SK-N-DZ (cell line): ENCODE data around the gene SPATA2.
A peak's percentile ranks its signal among the peaks of the same experiment; 100 is the strongest.

ENCODE experiments used
- DNase-seq: peaks from one replicate; pipeline ENCODE4 v3.0.0-alpha.2; 2015; ENCODE audit warnings: low spot score

The SPATA2 gene

DNA sequence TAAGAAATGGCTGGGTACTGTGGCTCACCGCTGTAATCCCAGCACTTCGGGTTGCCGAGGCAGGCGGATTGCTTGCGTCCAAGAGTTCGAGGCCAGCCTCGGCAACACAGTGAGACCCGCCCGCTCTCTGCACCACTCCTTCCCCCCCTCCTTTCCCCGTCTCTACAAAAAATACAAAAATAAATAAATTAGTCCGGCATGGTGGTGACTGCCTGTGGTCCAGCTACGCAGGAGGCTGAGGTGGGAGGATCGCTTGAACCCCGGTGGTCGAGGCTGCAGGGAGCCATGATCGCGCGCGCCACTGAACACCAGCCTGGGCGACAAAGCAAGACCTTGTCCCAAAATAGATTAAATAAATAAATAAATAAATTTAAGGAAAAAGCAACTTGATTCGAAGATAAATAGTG, 20.4 kb upstream of the SPATA2 start:
- DNase-seq: no peak

DNA sequence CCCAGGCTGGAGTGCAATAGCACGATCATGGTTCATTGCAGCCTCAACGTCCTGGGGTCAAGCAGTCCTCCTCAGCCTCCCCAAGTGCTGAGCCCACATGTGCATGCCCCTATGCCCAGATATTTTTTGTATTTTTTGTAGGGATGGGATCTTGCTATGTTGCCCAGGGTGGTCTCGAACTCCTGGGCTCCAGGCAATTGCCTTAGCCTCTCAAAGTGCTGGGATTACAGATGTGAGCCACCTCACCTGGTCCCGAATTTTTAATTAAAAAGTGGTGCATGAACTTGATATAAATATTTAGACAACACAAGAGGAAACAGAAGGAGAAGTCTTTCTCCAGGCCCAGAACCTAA, 13.8 kb upstream of the SPATA2 start:
- DNase-seq: no peak

DNA sequence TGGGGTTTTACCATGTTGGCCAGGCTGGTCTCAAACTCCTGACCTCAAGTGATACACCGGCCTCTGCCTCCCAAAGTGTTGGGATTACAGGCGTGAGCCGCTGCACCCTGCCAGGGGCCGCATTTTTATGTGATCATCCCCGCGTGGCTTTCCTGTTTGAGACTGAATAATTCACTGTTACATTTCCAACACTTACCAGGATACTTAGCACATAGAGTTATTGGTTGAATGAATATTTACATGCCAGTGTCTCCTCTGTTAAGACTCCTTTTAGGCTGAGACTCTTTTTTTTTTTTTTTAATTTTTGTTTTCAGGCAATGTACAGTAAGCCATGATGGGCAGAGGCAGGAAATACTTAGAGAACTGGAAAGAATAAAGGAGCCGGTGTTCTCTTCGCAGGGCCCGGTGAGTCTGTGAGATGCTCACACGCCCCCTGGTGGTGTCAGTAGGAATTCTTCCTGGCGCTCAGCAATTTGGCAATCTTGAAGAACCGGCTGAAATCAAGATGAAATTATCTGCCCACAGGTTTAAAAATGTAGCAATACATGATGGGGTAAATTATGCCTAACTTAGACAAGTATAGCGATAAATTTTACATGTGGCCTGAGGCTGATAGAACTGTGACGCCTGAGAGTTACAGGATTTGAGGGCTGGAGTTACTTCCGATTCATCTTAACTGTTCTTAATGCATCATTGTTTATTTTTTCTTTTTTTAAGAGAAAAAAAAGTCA, 13.2 kb upstream of the SPATA2 start:
- peak; percentile 85 for DNase-seq

DNA sequence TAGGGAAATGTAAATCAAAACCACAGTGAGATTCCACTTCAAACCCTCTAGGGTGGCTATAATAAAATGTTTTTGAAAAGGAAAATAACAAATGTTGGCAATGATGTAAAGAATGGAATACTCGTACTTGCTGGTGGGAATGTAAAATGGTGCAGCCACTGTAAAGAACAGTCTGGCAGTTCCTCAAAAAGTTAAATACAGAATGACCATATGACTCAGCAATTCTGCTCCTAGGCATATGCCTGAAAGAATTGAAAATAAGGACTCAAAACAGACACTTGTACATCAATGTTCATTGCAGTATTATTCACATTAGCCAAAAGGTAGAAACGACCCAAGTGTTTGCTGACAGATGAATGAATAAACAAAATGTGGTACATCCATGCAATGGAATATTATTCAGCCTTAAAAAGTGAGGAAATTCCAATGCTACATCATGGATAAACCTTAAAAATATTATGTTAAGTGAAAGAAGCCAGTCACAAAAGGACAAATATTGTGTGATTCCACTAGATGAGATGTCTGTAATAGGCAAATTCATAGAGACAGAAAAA, 10.6 kb upstream of the SPATA2 start:
- DNase-seq: no peak

DNA sequence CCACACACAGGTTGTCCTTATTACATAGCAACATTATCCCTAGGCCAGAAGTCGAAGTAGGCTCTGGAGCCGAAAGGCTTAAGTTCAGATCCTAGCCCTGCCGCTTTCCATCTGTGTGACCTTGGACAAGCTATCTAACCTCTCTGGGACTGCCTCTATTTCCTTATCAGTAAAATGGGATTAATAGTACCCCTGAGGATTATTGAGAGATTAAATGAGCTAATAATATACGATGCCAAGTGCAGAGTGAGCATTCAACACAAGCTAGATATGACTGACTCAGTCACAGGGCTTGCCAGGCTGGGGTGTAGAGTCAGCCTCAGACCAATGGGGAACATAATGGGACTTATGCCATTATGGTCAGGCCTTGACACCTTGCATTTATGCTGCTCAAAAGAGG, 8.9 kb upstream of the SPATA2 start:
- no peak for DNase-seq

DNA sequence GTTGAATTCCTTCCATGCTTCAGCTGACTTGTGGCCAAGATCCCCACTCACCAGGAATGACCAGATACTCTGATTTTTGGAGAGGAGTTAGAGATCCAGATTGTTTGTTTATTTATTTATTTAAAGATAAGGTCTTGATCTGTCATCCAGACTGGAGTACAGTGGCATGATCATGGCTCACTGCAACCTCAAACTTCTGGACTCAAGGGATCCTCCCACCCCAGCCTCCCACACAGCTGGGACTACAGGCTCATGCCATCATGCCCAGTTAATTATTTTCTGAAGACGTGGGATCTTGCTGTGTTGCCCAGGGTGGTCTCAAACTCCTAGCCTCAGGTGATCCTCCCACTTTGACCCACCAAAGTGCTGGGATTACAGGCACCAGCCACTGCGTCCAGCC, 4.1 kb upstream of the SPATA2 start:
- no peak for DNase-seq

DNA sequence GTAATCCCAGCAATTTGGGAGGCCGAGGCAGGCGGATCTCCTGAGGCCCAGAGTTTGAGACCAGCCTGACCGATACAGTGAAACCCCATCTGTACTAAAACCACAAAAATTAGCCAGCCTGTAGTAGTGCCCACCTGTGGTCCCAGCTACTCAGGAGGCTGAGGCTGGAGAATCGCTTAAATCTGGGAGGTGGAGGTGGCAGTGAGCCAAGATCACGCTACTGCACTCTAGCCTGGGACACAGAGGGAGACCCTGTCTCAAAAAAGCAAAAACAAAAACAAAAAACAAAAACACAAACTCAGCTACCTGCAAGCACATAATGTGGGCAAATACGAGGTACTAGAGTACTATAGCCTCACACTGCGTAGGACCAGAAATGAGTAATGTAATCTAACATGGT, 3.7 kb upstream of the SPATA2 start:
- DNase-seq: no peak

DNA sequence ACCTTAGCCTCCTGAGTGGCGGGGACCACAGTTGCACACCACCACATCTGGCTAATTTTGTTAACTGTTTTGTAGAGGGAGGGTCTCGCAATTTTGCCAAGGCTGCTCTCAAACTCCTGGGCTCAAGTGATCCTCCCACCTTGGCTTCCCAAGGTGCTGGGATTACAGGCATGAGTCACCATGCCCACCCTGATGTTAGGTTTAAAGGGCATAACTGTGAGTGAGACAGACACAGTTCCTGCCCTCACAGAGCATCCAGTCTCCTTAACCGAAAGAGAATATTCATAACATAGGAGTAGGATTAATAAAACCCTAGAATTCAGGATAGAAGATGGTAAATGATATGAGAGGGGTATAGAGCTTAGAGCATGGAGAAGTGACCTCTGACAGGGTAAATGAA, 3.1 kb upstream of the SPATA2 start:
- DNase-seq: no peak

DNA sequence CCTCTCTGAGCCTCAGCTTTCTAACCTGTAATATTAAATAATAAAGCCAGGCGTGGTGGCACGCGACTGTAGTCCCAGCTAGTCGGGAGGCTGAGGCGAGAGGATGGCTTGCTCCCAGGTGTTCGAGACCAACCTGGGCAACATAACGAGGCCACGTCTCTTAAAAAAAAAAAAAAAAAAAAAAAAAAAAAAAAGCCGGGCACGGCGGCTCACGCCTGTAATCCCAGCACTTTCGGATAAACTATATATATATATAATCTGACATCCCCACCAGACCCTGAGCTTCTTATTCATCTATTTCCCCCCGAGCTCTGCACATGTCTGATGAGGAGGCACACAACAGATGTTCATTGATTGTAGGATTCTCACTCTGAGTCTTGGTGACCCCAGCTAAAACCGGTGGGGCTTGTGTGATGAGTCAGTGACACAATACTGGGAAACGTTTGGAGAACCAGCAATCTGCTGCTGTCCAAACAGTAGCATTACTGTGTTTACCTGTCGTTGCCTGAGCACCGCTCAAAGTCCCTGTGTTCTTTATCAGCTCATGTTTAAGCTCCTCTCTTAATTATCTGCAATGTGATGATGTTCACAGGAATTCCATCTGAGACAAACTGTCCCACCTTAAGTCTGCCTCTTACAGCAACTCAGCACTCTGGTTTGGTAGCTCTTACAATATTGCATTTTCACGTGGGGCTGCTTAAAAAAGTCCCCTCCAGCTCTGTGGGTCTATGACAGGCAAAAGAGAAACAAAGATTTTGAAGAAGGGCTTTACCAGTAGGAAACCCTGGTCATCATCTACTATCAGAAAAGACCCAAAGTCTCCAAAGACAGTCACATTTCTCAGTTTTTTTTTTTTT, 1.0 kb upstream of the SPATA2 start:
- peak; percentile 48 for DNase-seq

DNA sequence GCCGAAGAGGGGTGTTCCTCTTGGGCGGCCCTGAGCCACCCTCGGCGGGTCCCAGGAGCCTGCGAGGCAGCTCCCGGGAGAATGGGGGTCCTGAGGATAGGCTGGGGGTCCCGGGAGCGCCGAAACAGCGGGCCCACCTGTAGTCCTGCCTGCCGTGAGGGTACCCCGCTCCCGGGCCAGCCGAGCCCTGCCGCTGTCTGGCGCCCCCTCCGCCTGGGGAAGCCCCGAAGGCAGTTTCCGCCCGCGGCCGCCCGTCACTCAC, 280 bp downstream of the SPATA2 start:
- DNase-seq: no peak

DNA sequence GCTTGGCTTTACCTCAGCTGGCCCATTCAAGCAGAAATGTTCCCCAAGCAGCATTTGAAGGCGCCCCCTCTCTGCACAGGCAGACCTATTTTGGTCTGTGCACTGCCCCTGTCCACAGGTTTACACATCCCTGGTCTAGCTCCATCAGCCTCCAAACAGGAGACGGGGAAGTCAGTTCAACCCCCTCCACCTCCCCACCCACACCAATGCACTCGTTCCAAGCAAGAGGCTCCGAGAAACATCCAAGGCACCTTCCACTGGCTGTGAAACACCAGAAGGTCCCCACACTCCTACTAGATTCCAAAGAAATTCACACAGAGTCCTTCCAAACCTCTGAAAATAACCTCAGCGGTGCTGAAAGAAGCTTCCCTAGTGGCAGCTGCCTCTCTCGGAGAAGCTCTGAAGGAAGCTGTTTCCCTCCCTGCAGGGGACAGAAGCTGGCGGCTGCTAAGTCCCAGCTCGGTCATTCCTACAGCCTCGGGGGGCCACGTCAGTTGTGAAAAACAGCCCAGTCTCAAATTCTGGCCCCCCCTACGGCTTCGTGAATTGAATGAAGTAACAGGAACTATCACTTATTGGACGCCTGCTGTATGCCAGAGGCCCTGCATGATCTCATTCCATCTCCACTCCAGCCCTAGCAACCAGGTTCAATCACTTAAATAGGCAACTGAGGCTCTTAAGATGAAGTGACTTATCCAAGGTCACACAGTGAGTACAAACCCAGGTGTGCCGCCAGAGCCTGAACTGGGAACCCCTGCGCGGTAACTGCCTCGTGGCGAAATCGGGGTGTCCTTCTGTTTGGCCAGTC, 815 bp downstream of the SPATA2 start:
- DNase-seq: no peak

DNA sequence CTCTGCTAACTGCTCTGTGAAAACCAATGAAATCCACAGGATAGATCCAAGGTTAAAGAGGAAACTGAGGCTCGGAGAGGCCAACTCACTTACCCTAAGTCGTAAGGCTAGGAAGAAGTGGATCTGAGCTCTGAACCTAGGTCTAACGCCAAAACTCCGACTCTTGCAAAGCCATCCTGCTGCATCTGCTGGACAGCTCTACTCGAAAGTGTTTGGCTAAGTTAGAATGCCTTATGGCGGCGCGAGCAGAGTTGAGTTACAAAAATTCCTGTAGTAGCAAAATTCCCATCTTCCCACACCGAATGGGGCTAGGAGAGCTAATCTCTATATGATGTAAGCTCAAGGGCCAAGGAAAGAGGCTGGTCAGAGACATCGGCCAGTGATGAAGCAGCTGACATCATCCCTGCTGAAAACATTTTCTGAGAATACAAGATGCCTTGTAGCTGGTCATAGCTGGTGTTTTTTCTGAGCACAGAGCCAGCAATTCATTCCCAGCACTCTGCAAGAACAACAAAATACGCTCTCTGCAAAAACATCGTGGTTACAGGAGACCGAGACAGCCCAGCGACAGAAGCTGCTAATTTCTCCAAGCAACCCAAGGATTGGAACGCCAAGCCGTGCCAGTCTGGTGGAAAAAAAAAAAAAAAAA, 1.8 kb downstream of the SPATA2 start:
- DNase-seq: no peak

DNA sequence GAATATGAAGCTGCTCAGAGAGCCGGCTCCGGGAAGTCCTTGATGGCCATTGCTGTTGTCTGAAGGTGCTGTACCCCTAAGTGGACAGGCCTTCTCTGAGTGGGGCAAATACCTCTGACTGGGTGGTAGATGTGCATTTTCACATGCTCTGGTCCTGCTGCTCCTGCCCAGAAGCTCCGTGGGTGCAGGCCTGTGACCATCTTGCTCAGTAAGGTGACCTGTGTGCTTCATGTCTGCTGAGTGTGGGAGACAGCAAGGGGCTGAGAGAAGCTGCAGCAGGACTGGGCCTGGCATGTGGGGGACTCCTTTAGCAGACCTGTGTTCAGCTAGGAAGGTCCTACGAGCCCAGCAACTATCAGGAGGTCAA, 5.0 kb downstream of the SPATA2 start:
- DNase-seq: no peak

DNA sequence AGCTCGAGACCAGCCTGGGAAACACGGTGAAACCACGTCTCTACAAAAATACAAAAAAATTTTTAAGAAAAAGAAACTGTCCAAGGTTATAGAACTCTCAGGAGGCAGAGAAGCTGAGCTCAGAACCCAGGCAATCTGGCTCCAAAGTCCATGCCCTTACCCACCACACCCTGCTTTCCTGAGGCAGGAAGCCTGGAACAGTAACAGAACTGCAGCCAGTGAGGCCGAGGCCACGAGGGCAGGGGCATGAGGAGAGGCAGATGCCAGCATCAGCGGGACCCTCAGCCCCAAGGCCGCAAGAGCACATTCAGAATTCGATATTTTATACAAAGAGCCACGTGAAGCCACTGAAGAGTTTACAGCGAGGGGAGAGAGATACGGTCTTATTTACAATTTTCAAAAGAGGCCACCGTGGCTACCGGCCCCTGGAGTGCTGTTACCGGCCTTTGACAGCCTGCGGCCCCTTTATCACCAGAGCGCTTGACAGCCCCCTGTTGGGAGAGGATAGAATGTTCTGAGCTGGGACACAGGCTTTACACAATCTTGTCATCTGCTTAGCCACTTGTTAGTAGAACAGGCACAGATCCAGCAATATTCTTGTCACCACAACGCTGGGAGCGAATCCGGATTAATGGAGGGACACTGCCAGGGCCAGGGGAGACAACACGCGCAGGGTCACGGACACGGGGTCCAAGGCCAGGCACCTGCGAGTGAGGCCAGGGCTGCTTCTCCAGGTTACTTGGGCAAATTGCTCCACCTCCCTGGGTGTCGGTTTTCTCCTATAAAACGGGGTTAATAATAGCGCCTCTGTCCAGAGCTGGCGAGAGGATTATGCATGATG, 5.6 kb downstream of the SPATA2 start:
- no peak for DNase-seq

DNA sequence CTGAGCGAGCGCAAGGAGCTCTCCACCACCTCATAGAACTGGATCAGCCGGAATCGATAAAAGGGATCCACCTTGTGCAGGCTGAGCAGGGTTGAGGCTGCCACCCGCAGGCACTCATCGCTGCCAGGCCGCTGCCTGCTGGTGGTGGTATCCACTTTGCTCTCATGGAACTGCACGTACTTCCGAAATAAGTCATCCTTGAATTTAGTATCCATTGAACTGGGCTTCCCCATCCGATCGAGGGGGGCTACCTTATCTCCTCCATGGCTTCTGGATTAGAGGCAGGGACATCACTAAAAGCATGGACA, 7.1 kb downstream of the SPATA2 start:
- no peak for DNase-seq

DNA sequence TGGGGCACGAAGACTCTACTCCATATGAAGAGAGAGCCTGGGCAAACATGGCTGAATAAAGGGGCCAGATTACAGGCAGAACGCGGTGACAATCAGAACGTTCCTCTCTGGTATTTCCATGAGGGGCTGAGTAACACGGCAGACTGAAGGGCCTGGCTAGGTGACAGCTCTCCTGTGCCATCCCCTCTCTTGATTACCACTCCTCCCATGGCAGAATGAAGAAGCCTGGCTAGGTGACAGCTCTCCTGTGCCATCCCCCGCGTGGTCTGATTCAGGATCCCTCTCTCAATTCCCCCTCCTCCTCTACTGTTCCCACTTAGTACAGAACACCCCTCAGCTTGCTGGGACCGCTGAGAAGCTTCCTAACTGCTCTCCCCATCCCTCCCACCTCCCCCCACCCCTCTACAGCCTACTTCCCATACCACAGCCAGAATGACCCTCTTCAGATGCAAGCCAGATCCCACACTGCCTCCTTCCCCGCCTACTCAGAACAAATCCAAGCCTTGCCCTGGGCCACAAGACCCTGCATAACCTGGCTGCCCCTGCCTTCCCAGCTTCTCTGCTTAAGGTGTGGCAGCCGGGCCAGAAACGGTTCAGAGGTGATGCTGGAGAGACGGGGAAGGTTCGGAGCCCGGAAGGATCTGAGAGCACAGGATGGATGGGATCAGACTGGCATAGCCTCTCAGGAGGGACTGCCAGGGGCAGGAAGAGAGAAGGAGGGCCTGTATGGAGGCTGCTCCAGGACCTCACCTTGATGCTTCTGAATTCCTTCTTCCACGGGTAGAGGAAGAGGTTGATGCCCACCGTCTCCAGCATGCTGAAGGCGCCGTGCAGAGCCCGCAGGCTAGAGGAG, 7.7 kb downstream of the SPATA2 start:
- no peak for DNase-seq

DNA sequence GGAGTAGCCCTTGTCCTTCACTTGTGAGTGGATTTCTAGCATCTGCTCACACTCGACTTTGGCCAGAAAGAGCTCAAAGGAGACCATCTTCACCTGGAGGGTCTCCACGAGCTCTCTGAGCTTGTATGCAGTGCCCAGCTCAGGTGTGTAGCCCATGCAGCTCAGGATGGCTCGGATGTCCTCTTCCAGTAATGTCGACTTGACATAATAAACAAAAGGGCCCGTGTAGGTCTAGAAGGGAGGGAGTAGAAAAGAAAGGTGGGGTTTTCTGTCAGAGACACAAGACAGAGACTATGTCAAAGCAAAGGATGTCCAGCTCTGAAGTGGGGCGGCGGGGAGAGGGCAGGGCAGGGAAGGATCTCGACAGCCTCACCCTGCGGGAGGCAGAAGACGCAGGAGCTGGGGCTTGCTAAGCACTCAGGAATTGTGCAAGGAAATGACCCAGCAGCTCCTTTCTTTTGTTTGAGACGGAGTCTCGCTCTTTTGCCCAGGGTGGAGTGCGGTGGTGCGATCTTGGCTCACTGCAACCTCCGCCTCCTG, 8.6 kb downstream of the SPATA2 start:
- DNase-seq: no peak

DNA sequence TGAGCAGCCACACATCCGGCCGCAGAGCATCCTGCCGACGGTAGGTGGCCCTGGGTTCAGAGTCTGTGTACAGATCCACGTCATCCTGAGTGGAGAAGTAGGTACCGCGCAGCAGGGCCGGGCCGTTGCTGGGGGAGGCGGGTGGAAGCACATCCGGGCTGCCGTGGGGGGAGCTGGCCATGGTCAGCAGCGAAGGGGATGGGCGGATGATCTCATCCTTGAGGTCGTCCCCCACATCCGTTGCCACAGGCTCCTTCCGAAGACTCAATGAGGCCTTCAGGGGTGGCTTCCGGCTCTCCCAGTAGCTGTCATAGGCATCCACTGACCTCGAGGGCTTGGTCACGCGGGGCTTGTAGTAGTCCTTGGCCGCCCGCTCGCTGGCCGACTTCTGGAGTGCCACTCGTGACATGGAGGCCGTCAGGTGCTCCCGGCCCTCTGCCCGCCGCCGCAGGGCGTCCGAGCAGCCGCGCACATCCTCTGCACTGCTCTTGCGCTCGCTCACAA, 9.2 kb downstream of the SPATA2 start:
- no peak for DNase-seq

DNA sequence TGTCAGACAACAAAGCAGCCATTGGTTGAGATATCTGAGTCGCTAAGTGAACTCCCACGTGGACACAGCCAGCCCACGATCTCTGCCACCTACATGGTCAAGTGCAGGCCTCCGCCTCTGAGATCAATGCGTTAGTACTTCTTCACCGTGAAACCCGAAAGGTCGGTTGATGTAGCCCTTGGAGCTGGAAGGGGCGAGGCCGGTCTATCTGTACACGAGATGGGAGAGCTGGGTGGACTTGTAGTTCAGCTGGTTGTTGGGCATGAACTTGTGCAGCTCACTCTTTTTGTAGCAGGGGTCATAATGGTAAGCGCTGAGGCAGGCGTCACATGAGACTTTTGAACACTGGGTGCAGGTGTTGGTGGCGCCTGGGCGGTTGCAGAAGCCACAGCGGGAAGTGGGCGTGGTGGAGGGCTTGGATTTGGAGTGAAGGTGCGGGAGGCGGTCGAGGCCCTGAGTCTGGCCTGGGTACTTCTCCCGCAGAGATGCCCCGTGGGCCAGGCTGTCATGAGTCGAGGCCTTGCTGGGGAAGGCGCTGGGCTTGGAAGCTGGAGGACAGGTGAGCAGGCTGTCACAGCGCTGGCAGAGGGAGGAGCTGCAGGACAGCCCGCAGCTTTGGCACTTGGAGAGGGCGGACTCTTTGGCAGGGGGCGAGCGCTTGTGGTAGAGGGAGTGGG, 9.8 kb downstream of the SPATA2 start:
- DNase-seq: no peak
